GM08714 (cell line): ENCODE measurements around the gene NFASC.

Experiments used
- H3K4me3 ChIP-seq: fragments of 200-500 bp; sonication (Bioruptor generic); 2 replicates; pipeline ENCODE4 v1.5.1; 2014; ENCODE audit warnings: mild to moderate bottlenecking, low read length, inconsistent platforms
- ZNF274 ChIP-seq: IDR thresholded peaks from 2 replicates; pipeline ENCODE4 v1.6.1; 2012; ENCODE audit warnings: mild to moderate bottlenecking, low read depth, low read length

Gene NFASC

DNA sequence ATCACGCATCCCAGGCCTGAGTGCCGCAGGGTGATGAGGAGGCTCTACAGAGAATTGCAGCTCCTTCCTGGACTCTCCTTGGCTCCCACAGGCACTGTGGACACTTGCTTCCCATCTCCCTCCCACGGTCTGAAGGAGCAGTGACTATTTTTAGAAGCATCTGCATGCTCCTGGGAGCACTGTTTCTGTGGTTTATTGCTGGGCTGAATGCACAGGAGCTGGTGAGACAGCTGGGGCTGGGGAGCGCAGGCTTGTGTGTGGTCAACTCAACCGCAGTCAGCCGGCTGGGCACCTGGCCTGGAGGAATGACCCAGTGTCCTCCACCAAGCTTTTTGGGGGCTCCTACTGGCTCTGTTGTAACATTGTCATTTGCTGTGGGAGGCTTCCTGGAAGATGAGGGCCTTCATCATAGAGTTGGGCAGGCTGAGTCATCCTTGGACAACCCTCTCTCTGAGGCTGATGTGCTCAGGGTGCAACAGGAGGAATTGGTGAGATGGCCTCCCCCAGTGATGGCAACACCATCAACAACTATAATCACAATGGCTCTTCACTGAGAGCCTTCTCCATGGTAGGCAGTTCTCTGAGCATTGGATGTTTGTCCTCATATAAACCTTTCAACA is 1.7 kb downstream of the NFASC start:
- no peak overlapping the region for H3K4me3 ChIP-seq
- no peak for TF ChIP-seq ZNF274

DNA sequence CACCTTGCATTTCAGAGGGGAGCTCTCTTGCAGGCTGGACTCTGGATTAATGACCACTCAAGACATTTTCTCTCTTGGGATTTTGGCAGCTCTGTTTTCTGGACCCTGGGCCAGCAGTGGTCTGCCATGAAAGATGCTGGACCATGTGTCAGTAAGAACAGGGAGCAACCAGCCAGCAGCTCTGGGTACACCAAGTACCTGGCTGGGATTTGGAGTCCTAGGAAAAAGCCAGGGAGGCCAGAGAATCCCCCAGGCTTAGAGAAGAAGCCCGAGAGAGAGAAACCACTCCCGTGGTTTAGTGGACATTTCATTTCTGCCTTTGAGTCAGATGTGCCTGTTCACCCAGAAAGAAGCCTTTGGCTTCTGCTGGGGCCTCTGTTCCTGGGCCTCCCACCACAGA is 2.5 kb downstream of the NFASC start:
- TF ChIP-seq ZNF274 = no peak

DNA sequence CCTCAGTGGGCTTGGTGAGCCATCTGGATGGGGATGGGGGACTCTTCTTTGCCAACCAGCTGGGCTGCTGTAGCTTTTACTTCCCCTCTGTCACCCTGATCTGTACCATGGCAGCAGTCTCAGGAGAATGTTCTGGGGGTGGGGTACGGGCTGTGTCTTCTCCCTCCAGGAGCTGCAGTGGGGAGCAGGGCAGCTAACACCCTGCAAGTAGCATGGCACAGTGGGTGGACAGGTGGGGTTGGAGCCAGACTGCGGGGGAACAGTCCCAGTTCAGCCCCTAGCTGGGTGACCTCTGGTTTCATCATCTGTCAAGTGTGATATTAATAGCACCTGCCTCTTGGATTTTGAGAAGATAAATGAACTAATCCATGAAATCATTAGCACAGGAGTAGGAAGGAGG is 3.1 kb downstream of the NFASC start:
- TF ChIP-seq ZNF274 = no peak
- no peak overlapping the region for H3K4me3 ChIP-seq

More for the DNA sequence above, 2.5 kb downstream of the NFASC start:
- H3K4me3 ChIP-seq = no peak overlapping the region

DNA sequence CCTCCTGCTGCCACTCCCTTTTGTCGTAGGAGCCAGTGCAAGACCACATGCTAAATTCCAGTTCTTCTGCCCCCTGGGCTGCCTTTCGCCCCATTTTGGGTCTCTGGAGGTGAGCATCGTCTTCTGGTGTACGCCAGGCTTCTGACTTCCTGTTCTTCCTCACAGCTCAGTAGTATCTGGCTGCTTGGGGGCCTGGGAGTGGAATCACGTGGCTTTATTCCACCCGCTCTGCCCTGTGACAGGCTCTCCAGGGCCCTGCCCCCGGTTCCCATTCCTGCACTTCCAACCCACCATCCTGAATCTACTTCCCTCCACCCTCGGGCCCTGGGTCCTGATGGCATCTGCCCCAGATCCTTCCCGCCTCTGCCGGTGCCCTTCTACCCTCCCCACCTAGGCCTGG is 3.6 kb downstream of the NFASC start:
- no peak for TF ChIP-seq ZNF274
- H3K4me3 ChIP-seq = no peak overlapping the region

DNA sequence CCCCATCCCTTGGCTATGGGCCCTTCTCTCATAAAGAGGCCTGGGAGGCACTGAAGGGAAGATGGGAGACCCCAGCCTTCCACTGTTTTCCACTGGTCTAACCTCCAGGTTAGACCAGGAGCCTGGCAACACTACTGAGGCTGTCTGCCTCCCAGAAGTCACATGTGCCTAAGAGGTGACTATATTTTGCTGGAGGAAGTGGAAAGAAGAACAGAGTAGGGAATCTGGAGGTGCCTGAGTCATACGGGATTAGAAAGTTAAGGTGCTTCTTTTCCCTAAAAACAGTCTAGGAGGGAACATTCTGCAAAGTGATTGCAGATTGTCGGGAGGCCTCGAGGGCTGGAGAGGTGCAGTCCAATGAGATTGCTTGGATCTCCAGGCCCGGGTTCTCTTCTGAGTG is 4.6 kb downstream of the NFASC start:
- TF ChIP-seq ZNF274 = no peak
- no peak overlapping the region for H3K4me3 ChIP-seq

DNA sequence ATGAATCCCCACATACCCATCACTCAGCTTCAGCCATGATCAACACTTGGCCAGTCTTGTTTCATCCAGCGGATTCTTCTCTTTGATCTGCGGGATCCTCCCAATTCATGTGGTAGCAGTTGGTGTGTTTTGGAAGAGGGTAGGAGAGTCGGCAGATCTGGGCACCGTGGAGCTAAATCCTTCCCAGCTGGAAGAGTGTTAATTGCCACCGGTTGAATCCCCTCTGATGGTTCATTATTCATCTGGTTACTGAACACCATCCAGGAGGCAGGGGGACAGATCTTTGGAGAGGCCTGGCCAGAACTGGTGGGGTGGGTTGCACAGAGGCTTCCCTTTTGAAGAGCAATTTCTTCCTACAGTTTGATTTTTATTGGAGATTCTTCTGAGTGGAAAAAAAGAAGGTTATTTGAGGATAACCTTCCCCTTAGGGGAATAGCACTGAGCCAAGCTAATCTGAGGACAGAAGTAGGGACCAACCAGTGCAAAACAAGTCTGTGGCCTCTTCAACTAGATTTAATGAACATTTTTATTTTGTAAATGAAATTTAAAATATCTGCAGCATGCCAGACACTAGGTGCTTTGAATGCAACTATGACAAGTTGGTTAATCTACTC is 8.1 kb downstream of the NFASC start:
- H3K4me3 ChIP-seq = no peak overlapping the region
- TF ChIP-seq ZNF274 = no peak

DNA sequence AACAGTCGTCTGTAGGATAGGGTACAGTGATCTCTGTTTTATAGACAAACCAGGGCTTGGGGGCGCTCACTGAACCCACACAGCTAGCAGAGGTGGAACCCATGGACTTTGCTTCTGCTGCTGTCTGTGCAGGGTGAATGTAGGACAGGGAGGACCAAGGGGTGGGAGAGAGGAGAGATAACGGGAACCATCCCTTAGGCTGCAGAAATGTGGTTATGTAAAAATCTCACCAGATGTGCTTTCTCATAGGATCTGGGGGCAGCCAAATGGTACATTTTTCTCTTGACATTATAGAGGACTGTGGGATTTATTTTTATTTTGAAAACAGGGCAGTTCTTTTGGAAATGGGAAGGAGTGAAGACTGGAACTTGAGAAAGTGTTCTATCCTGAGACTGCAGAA is 8.7 kb downstream of the NFASC start:
- H3K4me3 ChIP-seq = no peak overlapping the region
- TF ChIP-seq ZNF274 = no peak

DNA sequence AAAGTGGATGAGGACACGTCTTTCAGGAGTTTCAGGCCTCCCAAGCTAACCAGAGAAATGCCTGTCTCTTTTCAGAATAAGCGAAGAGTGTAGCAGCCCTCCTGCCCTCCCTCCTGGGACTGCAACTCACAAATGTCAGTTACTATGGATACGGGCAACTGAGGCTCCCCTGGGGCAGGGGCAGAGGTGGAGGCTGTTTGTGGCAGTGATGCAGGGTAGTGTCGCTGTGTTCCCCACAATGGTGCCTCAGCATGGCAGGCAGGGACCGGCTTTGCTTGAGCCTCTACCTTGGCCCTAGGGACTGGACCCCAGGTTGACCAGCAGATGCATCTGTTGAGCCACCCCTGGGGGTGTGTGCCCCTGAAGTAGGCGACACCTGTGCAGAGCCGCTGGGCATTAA is 10.2 kb downstream of the NFASC start:
- no peak for TF ChIP-seq ZNF274
- no peak overlapping the region for H3K4me3 ChIP-seq

DNA sequence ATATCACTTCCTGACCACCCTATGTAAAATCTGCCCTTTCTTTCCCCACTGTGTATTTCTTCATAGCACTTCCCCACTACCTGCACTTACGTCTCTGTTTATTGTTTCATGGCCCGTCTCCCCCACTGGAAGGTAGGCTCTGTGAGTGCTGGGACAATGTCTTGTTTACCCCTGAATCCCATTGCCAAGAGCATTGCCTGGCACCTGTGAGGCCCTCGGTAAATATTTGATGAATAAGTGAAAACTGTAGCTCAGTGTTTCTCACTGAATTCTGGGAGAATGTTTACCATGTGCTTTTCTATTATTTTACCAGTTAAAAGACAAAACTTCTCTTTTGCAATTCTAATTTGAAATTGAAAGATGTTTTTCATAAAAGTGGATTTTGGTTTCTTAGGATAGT is 11.8 kb downstream of the NFASC start:
- no peak for TF ChIP-seq ZNF274
- no peak overlapping the region for H3K4me3 ChIP-seq

DNA sequence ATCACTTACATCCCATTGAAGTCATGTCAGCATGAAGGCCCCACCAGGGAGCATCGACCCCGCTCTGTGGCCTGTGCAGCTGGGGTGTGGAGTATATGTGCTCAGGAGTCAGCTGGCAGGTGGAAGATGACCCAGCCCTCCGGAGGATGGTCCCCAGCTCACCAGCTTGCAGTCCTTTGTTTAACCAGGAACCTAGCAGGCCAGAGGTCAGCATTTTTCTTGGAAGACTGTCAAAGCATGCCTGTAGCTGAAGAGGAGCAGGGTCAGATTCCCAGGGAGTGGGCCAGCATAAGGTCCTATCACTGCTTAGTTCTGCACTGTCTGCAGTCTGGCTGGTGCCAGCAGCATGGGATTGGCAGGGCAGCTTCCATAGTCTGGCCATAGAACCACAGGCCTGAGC is 12.7 kb downstream of the NFASC start:
- TF ChIP-seq ZNF274 = no peak

DNA sequence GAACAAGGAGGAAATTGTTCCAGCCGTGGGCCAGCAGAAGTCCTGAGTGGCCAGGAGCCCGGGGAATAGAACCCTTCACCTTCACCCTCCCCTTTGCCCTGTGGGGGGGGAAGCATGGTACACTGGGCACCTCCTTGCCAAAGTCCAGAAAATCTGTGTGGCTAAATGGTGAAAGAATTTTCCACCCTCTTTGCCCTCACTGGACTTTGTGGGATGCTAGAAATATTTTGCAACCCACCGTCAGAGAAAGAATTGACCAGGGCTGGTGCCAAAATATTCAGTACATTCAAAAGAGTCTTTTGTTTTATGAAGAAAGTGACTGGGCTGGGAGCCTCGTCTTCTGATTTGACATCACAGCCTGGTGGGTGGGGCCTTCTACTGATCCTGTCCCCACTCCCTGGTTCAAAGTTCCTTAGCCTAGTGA is 14.6 kb downstream of the NFASC start:
- no peak overlapping the region for H3K4me3 ChIP-seq
- TF ChIP-seq ZNF274 = no peak

More for the DNA sequence above, 12.7 kb downstream of the NFASC start:
- H3K4me3 ChIP-seq = no peak overlapping the region

DNA sequence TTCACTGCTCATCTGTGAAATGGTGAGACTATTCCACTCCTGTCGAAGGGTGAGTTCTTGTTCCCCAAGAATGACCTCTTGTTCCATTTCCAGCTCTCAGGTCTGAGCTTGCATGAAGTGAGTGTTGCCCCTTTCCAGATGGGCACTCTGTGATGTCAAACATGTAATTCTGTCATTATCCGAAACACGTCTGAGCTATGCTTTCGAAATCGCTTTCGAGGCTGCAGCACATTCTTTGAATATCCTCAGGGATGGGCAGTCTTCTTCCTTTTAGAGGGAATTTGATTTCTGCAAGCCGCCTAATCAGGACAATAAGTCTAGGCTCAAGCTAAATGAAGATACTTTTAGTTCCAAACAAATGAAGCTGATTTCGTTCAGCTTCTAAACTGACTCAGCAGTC is 15.1 kb downstream of the NFASC start:
- H3K4me3 ChIP-seq = no peak overlapping the region
- TF ChIP-seq ZNF274 = no peak

DNA sequence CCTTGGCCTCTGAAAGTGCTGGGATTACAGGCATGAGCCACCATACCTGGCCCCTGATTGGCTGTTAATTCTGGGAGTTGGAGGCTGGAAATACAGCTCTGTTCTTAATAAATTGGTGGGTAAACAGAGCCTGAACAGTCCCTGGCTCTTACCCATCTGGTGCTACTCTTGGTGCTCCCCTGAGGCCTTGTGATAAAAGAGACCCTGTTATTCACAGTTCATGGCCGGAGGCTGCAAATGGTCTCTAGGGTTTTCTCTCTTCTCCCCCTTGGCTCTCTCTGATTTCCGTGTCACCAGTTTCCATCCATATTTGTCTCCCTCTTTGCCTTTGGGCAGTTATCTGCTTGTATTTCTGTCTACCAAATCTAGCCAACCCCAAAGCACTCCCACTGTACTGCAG is 17.2 kb downstream of the NFASC start:
- no peak overlapping the region for H3K4me3 ChIP-seq
- no peak for TF ChIP-seq ZNF274

DNA sequence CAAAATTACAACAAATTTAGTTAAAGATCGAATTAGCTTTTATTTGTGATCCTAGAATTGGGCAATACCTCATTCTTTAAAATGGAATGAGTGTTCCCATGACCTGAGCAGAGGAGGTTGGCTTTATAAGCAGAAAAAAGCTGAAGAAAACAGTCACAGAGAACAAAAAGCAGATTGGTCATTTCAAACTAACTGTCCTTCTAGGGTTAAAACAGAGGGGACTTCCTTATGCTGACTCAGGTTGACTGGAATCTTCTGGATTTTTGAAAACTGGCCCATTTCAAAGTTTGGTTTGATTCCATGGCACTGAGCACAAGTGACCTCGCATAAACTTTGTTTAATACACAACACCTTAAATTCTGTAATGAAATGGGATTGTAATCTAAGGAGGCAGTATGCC is 17.6 kb downstream of the NFASC start:
- H3K4me3 ChIP-seq = no peak overlapping the region
- TF ChIP-seq ZNF274 = no peak

DNA sequence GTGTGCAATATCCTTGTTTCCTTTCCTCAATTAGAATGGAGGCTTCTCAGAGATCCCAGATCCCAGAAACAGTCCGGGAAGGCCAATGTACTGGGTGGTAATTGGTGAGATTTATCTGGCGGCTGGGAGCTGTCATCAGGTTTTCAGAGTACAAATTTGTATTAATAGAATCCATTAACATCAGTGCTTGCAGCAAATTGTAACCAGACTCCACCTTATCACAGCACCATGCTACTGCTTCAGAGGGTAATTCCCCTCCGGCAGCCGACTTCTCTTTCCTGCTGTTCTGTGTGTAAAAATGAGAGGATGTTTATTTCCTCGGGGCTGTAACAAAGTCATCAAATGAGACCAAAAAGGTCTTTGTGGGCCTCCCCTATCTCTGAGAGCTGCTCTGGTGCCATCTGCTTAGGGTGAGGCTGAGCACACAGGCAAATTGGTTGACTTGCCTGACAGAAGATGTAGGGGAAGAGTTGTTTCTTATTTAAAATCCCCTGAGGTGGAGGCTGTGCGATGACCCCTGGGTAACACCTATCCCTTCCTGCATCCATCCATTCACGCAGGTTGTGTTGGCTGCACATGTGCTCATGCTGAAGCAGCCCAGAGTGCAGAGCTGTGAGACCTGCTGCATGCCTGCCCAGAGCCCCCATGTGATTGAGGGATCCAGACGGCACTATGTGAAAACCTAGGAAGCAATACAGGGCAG is 19.2 kb downstream of the NFASC start:
- TF ChIP-seq ZNF274 = no peak
- no peak overlapping the region for H3K4me3 ChIP-seq
